NCI-H524 (cell line): ENCODE results near the gene TAF1C.

Experiments used
- DNase-seq, 2 experiments: peaks; one replicate each; lab custom pipeline; 2025; lab: John Stamatoyannopoulos, UW

TAF1C gene

DNA sequence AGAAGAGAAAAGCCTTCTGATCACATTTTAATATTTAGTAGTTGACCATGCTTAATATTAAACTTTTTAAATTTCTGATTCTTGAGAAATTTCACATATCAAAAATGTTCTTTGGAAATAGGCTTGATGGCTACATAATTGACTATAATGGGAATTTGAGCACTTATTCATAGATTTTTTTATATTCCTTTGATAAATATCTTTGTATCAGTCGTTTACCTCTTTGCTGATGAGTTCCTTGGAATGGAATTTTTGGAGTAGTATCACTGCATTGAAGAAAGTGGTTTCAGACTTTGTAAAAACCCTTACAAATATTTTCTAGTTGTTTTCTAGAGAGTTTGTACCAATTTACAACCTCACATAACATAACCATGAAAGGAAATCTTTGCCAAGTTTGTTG lies 27.1 kb downstream of the TAF1C start:
- DNase-seq = no peak

DNA sequence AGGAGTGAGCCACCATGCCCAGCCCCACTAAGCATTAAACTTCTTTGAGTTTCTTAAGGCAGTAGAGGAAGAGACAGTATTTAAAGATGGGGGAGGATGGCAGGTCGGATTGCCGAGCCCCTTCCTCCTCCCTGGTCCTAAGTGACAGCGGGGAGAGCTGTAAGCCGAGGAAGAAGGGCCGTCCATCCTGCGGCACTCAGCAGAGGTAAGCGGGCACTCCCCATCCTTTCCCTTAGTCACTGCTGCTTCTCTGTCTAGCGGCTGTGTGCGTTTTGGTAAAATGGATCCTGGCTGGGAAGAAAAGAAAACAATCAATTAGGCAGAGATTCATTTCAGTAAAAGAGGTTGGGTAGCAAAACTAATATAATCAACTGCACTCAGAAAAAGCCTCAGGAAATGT lies 27.9 kb downstream of the TAF1C start:
- no peak for DNase-seq

- peak in 1 of 2 experiments; percentile 19 for DNase-seq
These were observed 30.5 kb downstream of the TAF1C start for GRCh38 chr16:84156342-84156784.

GRCh38 chr16:84155771-84156170 lies 31.1 kb downstream of the TAF1C start:
- DNase-seq = no peak

GRCh38 chr16:84155226-84155625 lies 31.6 kb downstream of the TAF1C start:
- DNase-seq = no peak

DNA sequence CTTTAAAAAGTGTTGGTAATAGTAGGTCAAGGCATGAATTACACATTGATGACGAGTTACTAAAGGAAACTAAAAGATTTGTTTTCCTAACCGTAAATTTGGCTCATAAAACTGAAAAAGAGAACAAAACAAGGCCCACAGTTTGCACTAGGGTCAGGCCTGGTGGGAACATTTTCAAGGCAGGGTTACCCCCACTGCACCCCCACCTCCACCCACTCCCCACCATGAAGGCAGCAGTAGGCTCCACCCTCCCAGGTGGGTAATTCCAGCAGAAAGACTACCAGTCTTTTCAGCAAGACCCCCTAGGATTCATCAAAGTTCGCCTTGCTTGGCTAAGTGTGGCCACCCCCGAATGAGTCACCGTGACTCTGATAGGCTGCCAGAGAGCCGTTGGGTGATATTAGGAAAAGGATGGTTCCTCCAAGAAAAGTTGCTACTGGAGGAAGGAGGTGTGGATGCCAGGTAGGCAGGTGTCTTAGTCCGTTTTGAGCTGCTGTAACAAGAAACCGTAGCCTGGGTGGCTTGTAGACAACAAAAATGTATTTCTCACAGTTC lies 33.1 kb downstream of the TAF1C start:
- DNase-seq = no peak

- no peak for DNase-seq
These were observed 35.9 kb downstream of the TAF1C start for GRCh38 chr16:84150926-84151325.

GRCh38 chr16:84144859-84145639 lies 41.8 kb downstream of the TAF1C start, which contains the start of the genes DNAAF1 and HSDL1:
Gene DNAAF1, plus strand, starts transcription at chr16:84145308. Its CDS starts 133 bp downstream, at chr16:84145441.
Gene HSDL1, minus strand, starts transcription at chr16:84145177. Its CDS starts 13,856 bp downstream, at chr16:84131321.
- DNase-seq = peak; percentile 84 to 92

DNA sequence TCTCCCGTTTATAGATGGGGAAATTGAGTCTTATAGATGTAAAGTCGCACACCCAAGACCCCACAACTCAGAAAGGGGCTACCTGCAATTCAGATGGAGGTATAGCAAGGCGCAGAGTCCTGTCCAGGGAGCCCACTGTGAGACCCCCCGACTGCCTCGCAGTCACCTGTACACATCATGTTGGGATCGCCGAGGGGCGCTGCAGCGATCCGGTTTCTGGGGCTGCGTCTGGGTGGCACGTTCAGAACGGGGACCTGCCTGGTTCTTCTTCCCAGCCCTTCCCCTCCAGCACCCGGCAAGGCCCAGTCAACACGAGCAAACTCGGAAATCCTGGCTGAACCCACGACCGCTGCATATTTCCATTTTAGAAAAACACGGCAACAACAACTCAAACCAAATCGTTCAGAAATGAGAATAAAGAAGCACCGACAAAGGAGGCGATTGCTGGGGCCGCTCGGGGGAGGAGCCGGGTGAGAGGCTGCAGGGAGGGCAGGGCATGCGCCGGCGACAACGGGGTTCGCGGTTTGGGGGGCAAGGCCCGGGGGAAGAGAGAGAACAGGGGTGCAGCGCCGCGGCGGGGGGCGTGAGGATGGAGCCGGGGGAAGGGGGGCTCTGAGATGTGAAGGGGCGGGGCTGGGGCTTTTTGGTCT lies 42.5 kb downstream of the TAF1C start:
- DNase-seq = peak; percentile 10 to 40

GRCh38 chr16:84143784-84144199 lies 43.1 kb downstream of the TAF1C start:
- no peak for DNase-seq

GRCh38 chr16:84143081-84143480 lies 43.8 kb downstream of the TAF1C start:
- DNase-seq = no peak

DNA sequence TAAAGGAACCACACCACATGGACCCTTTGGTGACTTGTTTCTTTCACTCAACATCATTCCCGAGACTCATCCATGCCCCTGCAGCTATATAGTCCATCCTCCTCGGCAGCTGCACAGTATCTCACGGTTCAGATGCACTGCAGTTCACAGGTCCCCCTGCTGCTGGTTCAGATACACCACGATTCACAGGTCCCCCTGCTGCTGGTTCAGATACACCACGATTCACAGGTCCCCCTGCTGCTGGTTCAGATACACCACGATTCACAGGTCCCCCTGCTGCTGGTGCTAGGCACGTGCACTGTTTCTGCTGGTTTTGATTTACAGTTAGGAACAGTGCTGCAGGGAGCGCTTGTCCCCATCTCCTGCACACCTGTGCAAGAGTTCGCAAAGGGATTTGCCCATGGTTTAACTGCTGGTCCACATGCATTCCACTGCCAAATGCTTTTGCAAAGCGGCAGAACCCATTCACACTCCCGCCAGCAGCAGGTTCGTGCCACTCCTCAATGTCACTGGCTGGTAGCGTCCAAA lies 45.6 kb downstream of the TAF1C start:
- peak; percentile 11 to 69 for DNase-seq

- no peak for DNase-seq
These were observed 47.1 kb downstream of the TAF1C start for GRCh38 chr16:84139628-84140258.

GRCh38 chr16:84138824-84139627 lies 47.8 kb downstream of the TAF1C start:
- peak; percentile 82 to 84 for DNase-seq

GRCh38 chr16:84138500-84138823 lies 48.4 kb downstream of the TAF1C start:
- DNase-seq = no peak

- DNase-seq = no peak
These were observed 49.0 kb downstream of the TAF1C start for GRCh38 chr16:84137769-84138357.

- DNase-seq = no peak
These were observed 49.6 kb downstream of the TAF1C start for GRCh38 chr16:84137287-84137686.

DNA sequence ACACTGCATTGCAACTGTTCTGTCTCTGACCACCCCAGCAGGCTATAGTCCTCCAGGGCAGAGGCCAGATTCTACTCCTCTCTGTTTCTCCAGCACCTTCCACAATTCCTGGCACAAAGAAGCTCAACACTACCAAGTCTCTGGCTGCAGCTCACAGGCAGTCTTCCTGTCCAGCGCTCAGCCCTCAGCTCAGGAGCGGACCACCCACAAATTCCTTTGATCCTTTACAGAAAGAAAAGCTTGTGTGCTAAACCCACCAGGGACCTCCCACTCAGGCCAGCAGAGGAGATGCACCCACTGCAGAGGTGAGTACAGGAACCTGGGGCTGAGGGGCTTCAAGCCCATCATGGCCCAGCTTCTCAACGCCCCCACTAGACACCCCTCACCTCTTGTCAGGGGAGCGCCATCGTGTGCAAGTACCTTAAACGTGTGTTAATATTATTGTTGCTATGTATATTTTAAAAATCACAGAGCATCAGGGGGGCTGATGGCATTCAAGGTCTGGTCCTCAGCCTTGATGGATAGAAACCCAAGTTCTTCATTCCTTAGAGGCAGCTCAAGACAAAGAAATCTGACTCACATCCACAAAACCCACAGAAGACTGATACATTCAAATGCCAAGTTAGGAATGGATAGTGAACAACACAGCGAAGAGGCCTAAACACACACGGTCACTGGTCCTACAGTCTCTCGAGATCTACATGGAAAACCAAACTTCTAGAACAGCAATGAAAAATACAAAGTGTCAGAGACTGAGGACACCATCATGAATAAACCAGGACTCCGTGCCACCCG lies 50.3 kb downstream of the TAF1C start:
- no peak for DNase-seq

DNA sequence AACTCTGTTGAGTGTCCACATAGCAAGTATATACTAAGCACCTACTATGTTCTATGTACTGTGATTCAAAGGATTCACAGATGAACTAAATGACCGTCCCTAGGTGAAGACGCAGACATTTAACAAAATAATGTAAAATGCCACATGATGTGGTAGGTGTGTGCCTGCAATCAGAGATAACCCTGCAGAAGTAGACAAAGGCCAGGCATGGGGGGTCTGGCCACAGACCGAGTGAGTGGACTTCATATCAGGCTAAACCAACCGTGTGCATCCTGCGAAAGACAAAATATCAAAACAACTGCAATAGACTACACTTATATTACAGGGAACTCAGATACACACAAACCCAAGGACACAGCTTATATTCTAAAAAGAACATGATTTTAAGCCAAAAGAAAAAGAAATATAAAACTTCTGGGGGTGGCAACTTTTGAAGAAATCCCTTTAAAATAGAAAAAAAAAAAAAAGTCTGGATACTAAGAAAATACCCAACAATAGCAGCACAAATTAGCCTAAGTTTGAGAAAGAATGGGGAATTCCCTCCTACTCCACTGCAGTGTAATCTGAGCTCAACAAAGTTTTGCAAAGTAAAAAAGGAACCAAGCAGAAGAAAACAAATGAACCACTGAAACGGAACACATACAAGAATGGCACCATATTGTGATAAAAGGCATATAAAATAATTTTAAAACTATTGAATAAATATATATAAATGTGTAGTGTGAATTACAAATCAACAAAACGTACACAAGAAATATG lies 54.2 kb downstream of the TAF1C start:
- DNase-seq = no peak

- DNase-seq = no peak
These were observed 55.7 kb downstream of the TAF1C start for GRCh38 chr16:84131117-84131516.
